NCI-H1417 treated with DMSO at 0.1 percent for 48 hours (cell line): ENCODE data around the gene EIF6.
"Not testable (repeated sequence)": the region's sequence is repeated elsewhere in the genome, so short reads cannot be mapped to it uniquely, and the experiment has no call there.

Experiments
- DNase-seq: peaks from one replicate; lab custom pipeline; 2025; lab: John Stamatoyannopoulos, UW

The EIF6 gene

GRCh38 chr20:35277531-35278395, 6.8 kb downstream of the EIF6 start, which contains the start of gene MMP24OS:
TSS of gene MMP24OS (minus strand) at chr20:35278122. CDS start at chr20:35277929, 193 bp downstream.
- peak; percentile 78 for DNase-seq

GRCh38 chr20:35277127-35277526, 7.4 kb downstream of the EIF6 start:
- no peak for DNase-seq

- no peak for DNase-seq
Observed at GRCh38 chr20:35276408-35276807, 8.2 kb downstream of the EIF6 start.

- no peak for DNase-seq
Observed at GRCh38 chr20:35275741-35276251, 8.8 kb downstream of the EIF6 start.

GRCh38 chr20:35274172-35275092, 10.1 kb downstream of the EIF6 start:
- DNase-seq, result no peak

GRCh38 chr20:35273449-35274171, 11.0 kb downstream of the EIF6 start:
- no peak for DNase-seq

- DNase-seq, result no peak
Observed at GRCh38 chr20:35271904-35272303, 12.7 kb downstream of the EIF6 start.

GRCh38 chr20:35271073-35271882, 13.3 kb downstream of the EIF6 start:
- DNase-seq, result no peak

- DNase-seq, result no peak
Observed at GRCh38 chr20:35270021-35270902, 14.3 kb downstream of the EIF6 start.

GRCh38 chr20:35269055-35269781, 15.4 kb downstream of the EIF6 start:
- no peak for DNase-seq

GRCh38 chr20:35267092-35267491, 17.5 kb downstream of the EIF6 start:
- no peak for DNase-seq

- DNase-seq, result no peak
Observed at GRCh38 chr20:35264755-35265154, 19.8 kb downstream of the EIF6 start.

- no peak for DNase-seq
Observed at GRCh38 chr20:35263532-35264341, 20.8 kb downstream of the EIF6 start.

- DNase-seq, result not testable (repeated sequence)
Observed at GRCh38 chr20:35262731-35263531, 21.6 kb downstream of the EIF6 start.

- DNase-seq, result not testable (repeated sequence)
Observed at GRCh38 chr20:35262321-35262720, 22.3 kb downstream of the EIF6 start.

GRCh38 chr20:35260426-35260825, 24.1 kb downstream of the EIF6 start:
- no peak for DNase-seq

GRCh38 chr20:35257175-35257909, 27.2 kb downstream of the EIF6 start:
- no peak for DNase-seq
